Measurements from ENCODE around the gene KHNYN. TPM values are rescaled to one million over a fixed set of nuclear protein-coding genes. Genes with fewer than 3 reads are reported as not detected.

Gene KHNYN
- total and polyA plus RNA-seq, 2 of the 8 experiments (the other 6 are each of a cell fraction or from before 2014, with no cell fraction given) = 7.6 to 22.3 TPM

DNA sequence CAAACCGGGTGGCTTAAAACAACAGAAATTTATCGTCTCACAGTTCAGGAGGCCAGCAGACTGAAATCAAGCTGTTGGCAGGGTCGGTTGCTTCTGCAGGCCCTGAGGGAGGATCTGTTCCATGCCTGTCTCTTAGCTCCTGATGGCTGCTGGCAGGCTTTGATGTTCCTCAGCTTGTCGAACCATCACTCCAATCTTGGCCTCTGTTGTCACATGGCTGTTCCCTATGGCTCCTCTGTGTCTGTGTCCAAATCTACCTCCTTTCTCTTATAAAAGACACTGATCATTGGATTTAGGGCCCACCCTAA, 47.7 kb upstream of the KHNYN start:
- no peak overlapping the region for H2BK12ac ChIP-seq (ENCODE audit: low read depth, low read length)
- ChIA-PET POLR2A (ENCODE audit: partially characterized antibody) (interaction anchor here (1.2 kb wide), 1 partner anchor 37 kb away, joined by 6 read pairs; no protein-coding TSS in a partner anchor), CTCF (ENCODE audit: partially characterized antibody) (interaction anchor here (0.7 to 16.4 kb wide), 7 partner anchors 13 to 241 kb away, joined by 3 to 207 read pairs (median 35); partner anchors contain the start of genes ADCY4, CBLN3, KHNYN and RIPK3)
- H3K23me2 ChIP-seq (ENCODE audit: low read depth, low read length) = no peaks in the 10 kb centered on the region
- no peak overlapping the region for H3K4ac ChIP-seq (replicated peaks; ENCODE audit: insufficient read length, low read depth, low read length)
- H2AFZ ChIP-seq (ENCODE audit: low read length) = no peak overlapping the region
- no peaks in the 10 kb centered on the region for H3K79me1 ChIP-seq (ENCODE audit: low read depth, low read length)
- H2AK5ac ChIP-seq (ENCODE audit: low read depth, low read length) = no peak overlapping the region
- no peak overlapping the region for H2BK5ac ChIP-seq (ENCODE audit: low read depth, low read length)
- peaks cover 3 to 12% (median 6%) of the 10 kb centered on the region in 4 experiments for H3K4me1 ChIP-seq (replicated peaks in 1 of 4; ENCODE audit: control insufficient read depth in 3 of 4, insufficient read depth in 4 of 4, low read length in 3 of 4)
- H3K27ac ChIP-seq (ENCODE audit: low read depth, low read length) = no peak overlapping the region
- no peak for FAIRE-seq
- no peak overlapping the region for H4K8ac ChIP-seq (ENCODE audit: extremely low read depth, insufficient read depth, low read length)
- no peak overlapping the region for H3K4me3 ChIP-seq (ENCODE audit: extremely low read depth in 1 of 4, insufficient read depth in 2 of 4, low read depth in 3 of 4, low read length in 4 of 4)
- DNase-seq (ENCODE audit: low read depth in 1 of 2, low spot score in 2 of 2) = no peak
- H4K5ac ChIP-seq (ENCODE audit: insufficient read length, low read depth, low read length) = no peak overlapping the region
- no peak overlapping the region for H2BK20ac ChIP-seq (ENCODE audit: low read length)
- no peaks in the 10 kb centered on the region for H3K9me3 ChIP-seq (ENCODE audit: insufficient read depth in 2 of 2, low read depth in 1 of 2, low read length in 1 of 2)
- no peak overlapping the region for H3K23ac ChIP-seq (ENCODE audit: insufficient read length)
- H3K79me2 ChIP-seq (ENCODE audit: control insufficient read depth in 1 of 2, insufficient read depth in 2 of 2, low read length in 2 of 2) = no peaks in the 10 kb centered on the region
- H3K14ac ChIP-seq (ENCODE audit: insufficient read length) = no peak overlapping the region
- H3K4me2 ChIP-seq (ENCODE audit: insufficient read depth in 1 of 2, low read depth in 2 of 2, low read length in 2 of 2) = no peak overlapping the region
- no peaks in the 10 kb centered on the region for H3K27me3 ChIP-seq (replicated peaks in 1 of 4; ENCODE audit: control insufficient read depth in 3 of 4, extremely low read depth in 1 of 4, insufficient read depth in 3 of 4, low read length in 3 of 4)
- no peak overlapping the region for H2BK120ac ChIP-seq (replicated peaks; ENCODE audit: low read depth, low read length)
- H3K9ac ChIP-seq (replicated peaks in 1 of 4; ENCODE audit: extremely low read depth in 1 of 4, low read depth in 3 of 4, low read length in 3 of 4) = no peak overlapping the region; a peak in 1 of 7 replicates
- no peak overlapping the region for H3K56ac ChIP-seq (replicated peaks; ENCODE audit: insufficient read length, low read depth, low read length)
- no peak overlapping the region for H3K18ac ChIP-seq (ENCODE audit: extremely low read depth, low read length)
- no peaks in the 10 kb centered on the region for H4K20me1 ChIP-seq (replicated peaks in 1 of 2; ENCODE audit: control insufficient read depth in 1 of 2, insufficient read depth in 2 of 2, low read length in 2 of 2)
- H3K36me3 ChIP-seq (ENCODE audit: control insufficient read depth in 2 of 4, insufficient read depth in 4 of 4, low read length in 3 of 4) = no peaks in the 10 kb centered on the region
- H2BK15ac ChIP-seq (ENCODE audit: low read length) = no peak overlapping the region
- H4K91ac ChIP-seq (replicated peaks; ENCODE audit: insufficient read length, low read length) = no peak overlapping the region
- WGBS, 2 experiments (ENCODE audit: extremely low coverage in 1 of 2, insufficient coverage in 1 of 2, insufficient read length in 1 of 2, insufficient replicate concordance in 2 of 2, low coverage in 1 of 2, low lambda C conversion rate in 2 of 2, missing lambda C conversion rate in 1 of 2) = 94% methylated on average over 4 of the region's 4 CpGs; no CpG with 5 or more reads in 1 of the 2 experiments
- no peak for TF ChIP-seq RNF2 (IDR thresholded peaks at IDR 0.05; ENCODE audit: borderline replicate concordance, low read depth, low read length, missing control alignments, poor library complexity, severe bottlenecking)
- no peak for TF ChIP-seq CBX5 (IDR thresholded peaks at IDR 0.05; ENCODE audit: low read depth, low read length)
- TF ChIP-seq EZH2 (IDR thresholded peaks at IDR 0.05; ENCODE audit: low read depth, low read length, severe bottlenecking) = no peak
- TF ChIP-seq SRF (IDR thresholded peaks at IDR 0.05; ENCODE audit: low read depth, low read length) = no peak
- TF ChIP-seq EGR1 (IDR thresholded peaks at IDR 0.05; ENCODE audit: borderline replicate concordance, low read depth, low read length) = no peak
- TF ChIP-seq, protein P1, sequence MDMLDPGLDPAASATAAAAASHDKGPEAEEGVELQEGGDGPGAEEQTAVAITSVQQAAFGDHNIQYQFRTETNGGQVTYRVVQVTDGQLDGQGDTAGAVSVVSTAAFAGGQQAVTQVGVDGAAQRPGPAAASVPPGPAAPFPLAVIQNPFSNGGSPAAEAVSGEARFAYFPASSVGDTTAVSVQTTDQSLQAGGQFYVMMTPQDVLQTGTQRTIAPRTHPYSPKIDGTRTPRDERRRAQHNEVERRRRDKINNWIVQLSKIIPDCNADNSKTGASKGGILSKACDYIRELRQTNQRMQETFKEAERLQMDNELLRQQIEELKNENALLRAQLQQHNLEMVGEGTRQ (IDR thresholded peaks at IDR 0.05; ENCODE audit: low read length) = no peak
- TF ChIP-seq EP300 (IDR thresholded peaks at IDR 0.05; ENCODE audit: borderline replicate concordance in 1 of 2, low read depth in 2 of 2, low read length in 2 of 2) = no peak
- TF ChIP-seq TAF7 (optimal IDR thresholded peaks at IDR 0.05; ENCODE audit: borderline replicate concordance, low read depth, low read length) = no peak
- TF ChIP-seq FOSL1 (IDR thresholded peaks at IDR 0.05; ENCODE audit: insufficient read depth, low read depth, low read length) = no peak
- no peak for TF ChIP-seq POU5F1 (IDR thresholded peaks at IDR 0.05; ENCODE audit: low read depth, low read length)
- no peak for TF ChIP-seq JUND (IDR thresholded peaks at IDR 0.05; ENCODE audit: low read length)
- TF ChIP-seq RAD21 (IDR thresholded peaks at IDR 0.05 in 1 of 2, conservative IDR thresholded peaks at IDR 0.05 in 1 of 2; ENCODE audit: low read depth in 2 of 2, low read length in 2 of 2) = no peak
